Sigmoid colon (tissue), 4 donors: ENCODE data around the gene NAA25.

ENCODE experiments used
- CTCF ChIP-seq, 4 experiments: fragments of 450-650 bp in 3 of 4; fragments of 200-600 bp in 1 of 4; IDR thresholded peaks; one replicate each; pipeline ENCODE4 v1.5.1; 2016 to 2019; ENCODE audit warnings: antibody characterized with exemption in 4 of 4, mild to moderate bottlenecking in 3 of 4, moderate library complexity in 2 of 4
- POLR2A ChIP-seq, 2 donors: fragments of 450-650 bp; IDR thresholded peaks; one replicate each; pipeline ENCODE4 v1.6.1; 2016; ENCODE audit warnings: antibody characterized with exemption in 2 of 2, mild to moderate bottlenecking in 2 of 2, moderate library complexity in 2 of 2
- POLR2AphosphoS5 ChIP-seq, 4 donors: sonication (generic); formaldehyde crosslinking; IDR thresholded peaks; one replicate each; pipeline ENCODE4 v1.6.1; 2017; ENCODE audit warnings: antibody characterized with exemption in 4 of 4

DNA sequence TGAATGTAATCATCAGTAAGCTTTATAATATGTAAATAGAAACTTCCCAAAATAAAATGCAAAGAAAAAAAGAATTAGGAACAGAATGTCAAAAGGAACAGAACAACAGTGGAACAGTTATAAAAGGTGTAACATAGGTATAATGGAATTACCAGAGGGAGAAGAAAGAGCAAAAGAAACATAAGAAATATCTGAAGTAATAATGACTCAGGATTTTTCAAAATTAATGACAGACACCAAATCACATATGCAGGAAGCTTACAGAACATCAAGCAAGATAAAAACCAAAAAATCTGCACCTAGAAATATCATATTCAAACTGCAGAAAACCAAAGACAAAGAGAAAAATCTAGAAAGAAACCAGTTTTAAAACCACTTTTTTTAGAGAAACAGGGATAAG lies 131.7 kb downstream of the NAA25 start:
- TF ChIP-seq POLR2A (IDR thresholded peaks at IDR 0.05), result no peak
- TF ChIP-seq CTCF (IDR thresholded peaks at IDR 0.05), result no peak
- no peak for TF ChIP-seq POLR2AphosphoS5 (IDR thresholded peaks at IDR 0.05)
